ENCODE results near the gene SRA1. TPM values are rescaled to one million over a fixed set of nuclear protein-coding genes. Genes with fewer than 3 reads are reported as not detected.
A peak's percentile ranks its signal among the peaks of the same experiment; 100 is the strongest.
"Not testable (repeated sequence)": the region's sequence is repeated elsewhere in the genome, so short reads cannot be mapped to it uniquely, and the experiment has no call there.

SRA1 gene
- 27.4 TPM for total RNA-seq
- long read RNA-seq, transcript SRA1-201 (5 exons, 2,107 nt): major isoform, 55 of 66 reads
- long read RNA-seq, transcript SRA1-205 (4 exons, 1,466 nt): minor isoform, 8 of 66 reads
- long read RNA-seq, partial matches to known transcripts: 1 of 66 reads
- long read RNA-seq, other reads (novel, unspliced or antisense): 1 of 66 reads

DNA sequence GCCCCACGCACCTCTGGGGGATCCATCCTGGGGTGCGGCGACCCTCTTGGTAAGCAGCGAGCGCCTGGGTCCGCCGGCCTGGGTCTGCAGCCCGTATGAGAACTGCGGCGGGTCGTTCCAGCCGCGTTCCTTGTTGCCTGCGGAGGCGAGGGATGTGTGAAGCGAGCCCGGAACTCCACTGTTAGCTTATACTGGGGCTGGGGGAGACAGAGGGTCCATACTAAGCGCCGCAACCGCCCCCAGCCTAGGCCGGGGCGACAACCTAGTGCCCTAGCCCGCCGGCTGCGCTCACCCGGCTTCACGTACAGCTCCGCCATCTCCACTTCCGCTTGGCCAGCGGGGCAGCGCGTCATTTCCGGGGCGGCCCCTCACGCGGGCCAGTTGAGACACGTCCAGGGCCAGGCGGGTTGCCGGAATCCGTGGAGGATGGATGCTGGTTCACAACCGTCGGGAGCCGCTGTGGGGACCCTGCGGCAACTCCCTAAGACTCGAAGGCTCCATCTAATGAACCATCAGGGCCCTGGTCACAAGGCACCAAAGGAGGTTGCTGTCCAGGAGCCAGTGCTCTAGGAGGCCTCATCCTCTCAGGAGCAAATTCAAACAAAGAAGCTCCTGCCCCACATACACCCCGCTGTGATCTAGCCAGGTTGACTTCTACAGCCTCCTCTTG is at the start of gene SRA1:
Gene SRA1, minus strand, starts transcription at position 338 of the 670 bp plus-strand sequence. Its CDS starts 21 bp downstream, at position 317.
- DNase-seq (peak; percentile 97), ATAC-seq (peak; percentile 95)
- intact Hi-C loops (cut with micrococcal nuclease): no loop called here

DNA sequence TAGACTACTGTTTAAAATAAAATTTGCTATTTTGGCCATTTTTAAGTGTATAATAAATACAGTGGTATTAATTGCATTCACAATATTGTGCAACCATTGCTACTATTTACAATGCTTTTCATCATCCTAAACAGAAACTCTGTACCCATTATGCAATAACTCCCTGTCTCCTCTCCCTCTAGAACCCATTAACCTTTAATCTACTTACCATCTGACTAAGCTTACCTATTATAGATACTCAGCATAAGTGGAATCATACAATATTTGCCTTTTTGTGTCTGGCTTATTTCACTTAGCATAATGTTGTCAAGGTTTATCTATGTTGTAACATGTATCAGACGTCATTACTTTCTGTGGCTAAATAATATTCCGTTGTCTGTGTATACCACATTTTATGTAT is 49.8 kb upstream of the SRA1 start:
- intact Hi-C loops (cut with micrococcal nuclease): no loop called here
- no peak for ATAC-seq
- no peak for DNase-seq

DNA sequence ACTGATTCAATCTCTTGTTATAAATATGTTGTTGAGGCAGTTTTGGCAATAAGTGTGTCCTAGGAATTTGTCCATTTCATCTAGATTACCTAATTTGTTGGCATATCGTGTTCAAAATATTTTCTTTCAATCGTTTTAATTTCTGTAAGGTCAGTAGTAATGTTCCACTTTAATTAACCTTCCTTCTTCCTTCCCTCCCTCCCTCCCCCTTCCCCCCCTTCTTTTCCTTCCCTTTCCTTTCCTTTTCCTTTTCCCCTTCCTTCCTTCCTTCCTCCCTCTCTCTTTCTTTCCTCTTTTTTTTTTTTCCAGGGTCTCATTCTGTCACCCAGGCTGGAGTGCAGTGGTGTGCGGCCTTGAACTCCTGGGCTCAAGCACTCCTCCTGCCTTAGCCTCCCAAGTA is 48.6 kb upstream of the SRA1 start:
- DNase-seq: no peak
- intact Hi-C loops (cut with micrococcal nuclease): no loop called here
- no peak for ATAC-seq

DNA sequence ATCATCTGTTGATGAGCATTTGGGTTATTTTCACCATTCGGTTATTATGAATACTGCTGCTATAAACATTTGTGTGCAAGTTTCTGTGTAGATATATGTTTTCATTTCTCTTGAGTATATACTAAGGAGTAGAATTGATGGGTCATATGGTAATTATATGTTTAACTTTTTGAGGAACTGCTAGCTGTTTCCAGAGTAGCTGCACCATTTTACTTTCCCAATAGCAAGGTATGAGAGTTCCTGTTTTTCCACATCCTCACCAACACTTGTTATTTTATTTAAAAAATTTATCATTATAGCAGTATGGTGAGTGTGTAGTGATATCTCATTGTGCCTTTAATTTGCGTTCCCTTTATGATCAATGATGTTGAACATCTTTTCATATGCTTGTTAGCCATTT is 46.5 kb upstream of the SRA1 start:
- intact Hi-C loops (cut with micrococcal nuclease): no loop called here
- ATAC-seq (no peak), DNase-seq (no peak)

DNA sequence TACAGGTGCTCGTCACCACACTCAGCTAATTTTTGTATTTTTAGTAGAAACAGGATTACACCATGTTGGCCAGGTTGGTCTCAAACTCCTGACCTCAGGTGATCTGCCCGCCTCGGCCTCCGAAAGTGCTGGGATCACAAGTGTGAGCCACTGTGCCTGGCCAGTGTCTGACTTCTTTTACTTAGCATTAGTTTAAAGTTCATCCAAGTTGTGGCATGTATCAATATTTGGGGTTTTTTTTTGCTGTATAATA is 46.1 kb upstream of the SRA1 start:
- DNase-seq; intact Hi-C loops (cut with micrococcal nuclease); ATAC-seq: not testable (repeated sequence)

DNA sequence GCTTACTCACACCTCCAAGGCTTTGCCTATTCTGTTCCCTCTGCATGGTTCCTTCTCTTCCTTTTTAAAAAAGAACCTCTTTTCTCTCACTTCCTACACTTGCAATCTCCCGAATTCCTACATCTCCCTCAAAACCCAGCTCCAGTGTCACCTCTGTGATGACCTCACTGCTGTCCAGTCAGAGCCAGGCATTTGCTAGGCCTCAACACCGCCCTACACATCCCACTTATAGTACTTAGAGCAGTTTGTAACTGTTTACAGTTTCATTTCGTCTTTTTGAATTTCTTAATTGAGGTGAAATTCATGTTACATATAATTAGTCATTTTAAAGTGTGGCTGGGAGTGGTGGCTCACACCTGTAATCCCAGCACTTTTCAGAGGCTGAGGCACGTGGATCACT is 44.9 kb upstream of the SRA1 start:
- DNase-seq: no peak
- ATAC-seq: peak; percentile 37
- intact Hi-C loops (cut with micrococcal nuclease): no loop called here

DNA sequence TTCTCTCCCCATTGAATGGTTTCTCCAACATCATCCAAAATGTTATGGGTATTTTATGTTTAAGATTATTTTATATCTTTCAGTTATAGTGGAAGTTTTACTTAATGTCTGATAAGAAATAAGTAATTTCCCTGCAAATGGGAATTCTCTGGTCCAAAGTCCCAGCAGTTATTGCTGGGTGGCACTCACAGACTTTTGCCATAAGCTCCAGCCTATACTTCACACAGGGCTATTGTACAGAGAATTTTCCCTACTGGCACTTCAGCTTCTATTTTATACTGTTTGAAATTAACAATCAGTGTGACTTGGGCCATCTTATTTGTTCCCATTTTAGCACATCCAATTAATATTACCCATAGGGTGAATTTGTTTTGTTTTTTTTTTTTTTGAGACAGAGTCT is 42.8 kb upstream of the SRA1 start:
- no peak for DNase-seq
- intact Hi-C loops (cut with micrococcal nuclease): no loop called here
- ATAC-seq: no peak

DNA sequence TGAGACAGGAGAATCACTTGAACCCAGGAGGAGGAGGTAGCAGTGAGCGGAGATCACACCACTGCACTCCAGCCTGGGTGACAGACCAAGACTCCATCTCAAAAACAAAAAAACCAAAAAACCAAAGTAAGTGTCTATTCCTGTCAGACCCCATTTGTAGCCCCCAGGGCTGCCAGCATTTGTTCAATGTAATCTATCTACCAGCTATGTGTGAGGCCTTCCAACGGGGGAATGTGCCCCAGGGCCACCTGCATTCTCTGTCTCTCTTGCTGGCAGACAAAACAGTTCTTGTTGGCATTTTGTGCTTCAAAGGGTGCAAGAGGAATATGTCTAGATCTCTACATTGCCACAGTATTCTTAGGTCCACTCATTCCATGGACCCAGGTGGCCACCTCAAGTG is 41.6 kb upstream of the SRA1 start:
- no peak for ATAC-seq
- intact Hi-C loops (cut with micrococcal nuclease): no loop called here
- no peak for DNase-seq

DNA sequence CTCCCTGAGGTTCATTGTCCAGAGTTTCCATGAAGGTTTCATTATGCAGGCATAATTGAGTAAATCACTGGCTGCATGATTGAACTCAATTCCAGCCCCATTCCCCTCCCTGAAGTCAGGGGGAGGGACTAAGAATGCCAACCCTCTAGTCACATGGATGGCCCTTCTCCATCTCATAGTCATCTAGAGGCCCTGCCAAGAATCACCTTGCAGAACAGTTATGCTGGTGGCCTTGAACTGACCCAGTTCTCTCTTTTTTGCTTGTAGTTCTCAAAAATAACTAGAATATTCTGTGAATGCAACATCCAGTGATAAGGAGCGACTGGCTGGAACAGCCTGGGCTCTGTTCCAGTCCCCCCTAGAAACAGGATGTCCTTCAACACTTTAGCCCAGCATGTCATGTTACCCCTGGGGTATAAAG is 39.1 kb upstream of the SRA1 start:
- DNase-seq: no peak
- intact Hi-C loops (cut with micrococcal nuclease): no loop called here
- peak; percentile 75 for ATAC-seq

DNA sequence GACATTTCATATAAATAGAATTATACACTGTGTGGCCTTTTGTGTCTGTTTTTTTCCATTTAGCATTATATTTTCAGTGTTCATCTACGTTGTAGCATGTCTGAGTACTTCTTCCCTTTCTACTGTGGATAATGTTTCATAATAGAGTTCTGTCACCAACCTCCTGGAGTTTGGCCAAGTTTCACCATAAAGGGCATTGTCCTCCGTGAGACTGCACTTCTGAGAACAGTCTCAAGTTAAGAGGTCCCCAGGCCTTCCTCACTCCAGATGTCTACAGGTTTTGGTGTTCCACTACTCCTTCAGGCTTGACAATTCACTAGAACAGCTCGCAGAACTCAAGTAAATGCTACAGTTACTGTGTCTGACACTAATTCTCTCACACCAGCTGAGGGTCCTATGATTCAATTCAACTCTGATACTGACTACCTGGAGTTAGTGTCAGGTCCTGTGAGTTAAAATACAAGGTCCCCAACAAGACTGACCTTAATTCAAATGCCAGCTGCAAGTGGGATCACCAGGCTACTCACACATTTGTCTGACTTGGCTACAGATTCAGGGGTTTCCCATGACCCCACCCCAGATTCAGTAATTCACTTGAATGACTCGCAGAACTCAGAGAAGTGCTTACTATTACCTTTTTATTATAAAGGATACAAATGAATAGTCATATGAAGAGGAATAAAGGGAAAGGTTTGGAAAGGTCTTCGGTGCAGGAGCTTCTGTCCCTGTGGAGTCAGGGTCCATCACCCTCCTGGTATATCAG is 38.4 kb upstream of the SRA1 start:
- intact Hi-C loops (cut with micrococcal nuclease): no loop called here
- ATAC-seq: peak; percentile 82
- DNase-seq: no peak

DNA sequence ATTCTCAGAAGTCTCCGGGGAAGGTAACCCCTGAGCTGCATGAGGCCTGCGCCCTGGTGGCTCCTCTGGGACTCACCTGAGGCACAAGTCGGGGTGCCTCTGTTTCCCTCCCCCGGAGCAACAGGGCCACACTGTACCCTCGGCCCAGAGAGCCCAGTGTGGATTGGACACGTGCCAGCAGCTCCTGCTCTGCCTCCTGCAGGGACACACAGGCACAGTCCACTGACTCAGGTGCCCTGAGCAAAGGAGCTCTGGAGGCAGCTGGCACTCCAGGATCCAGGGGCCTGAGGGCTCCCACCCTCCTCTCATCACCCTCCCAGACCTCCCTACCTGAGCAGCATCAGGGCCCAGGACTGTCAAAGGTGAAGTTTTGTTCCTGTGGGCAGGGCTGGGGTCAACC is 36.9 kb upstream of the SRA1 start:
- intact Hi-C loops (cut with micrococcal nuclease): no loop called here
- no peak for ATAC-seq
- no peak for DNase-seq

DNA sequence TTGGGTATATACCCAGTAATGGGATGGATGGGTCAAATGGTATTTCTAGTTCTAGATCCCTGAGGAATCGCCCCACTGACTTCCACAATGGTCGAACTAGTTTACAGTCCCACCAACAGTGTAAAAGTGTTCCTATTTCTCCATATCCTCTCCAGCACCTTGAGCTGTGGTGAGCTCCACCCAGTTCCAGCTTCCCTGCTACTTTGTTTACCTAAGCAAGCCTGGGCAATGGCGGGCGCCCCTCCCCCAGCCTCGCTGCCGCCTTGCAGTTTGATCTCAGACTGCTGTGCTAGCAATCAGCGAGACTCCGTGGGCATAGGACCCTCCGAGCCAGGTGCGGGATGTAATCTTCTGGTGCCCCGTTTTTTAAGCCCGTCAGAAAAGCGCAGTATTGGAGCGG is 35.8 kb upstream of the SRA1 start:
- DNase-seq; intact Hi-C loops (cut with micrococcal nuclease); ATAC-seq: not testable (repeated sequence)

DNA sequence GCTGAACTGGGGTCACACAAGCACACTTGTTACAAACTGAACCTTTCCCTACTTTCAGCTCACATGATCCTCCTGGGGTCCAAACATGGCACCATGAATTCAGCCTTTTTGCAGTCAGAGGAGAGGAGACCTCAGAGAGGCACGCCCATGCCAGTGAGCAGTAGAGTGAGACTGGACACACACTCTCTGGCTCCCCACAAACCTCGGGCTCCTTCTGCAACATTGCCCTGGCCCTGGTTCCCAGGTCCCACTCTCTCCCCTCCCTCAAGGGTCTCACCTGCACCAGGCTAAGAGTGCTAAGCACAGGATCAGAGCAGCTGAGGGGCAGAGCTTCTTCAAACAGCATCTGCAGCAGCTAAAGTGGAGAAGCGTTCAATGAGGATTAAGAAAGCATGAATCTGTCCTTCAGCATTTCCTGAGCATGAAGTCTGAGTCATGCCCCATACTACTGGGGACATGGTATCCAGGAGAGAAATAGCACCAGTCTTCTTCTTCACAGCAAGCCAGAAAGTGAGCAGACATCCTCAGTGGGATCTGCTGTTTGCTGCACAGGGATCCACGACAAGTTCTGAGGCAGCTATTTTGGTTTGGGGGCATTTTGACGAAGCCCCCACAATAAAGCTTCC is 34.6 kb upstream of the SRA1 start:
- ATAC-seq (no peak), DNase-seq (no peak)

DNA sequence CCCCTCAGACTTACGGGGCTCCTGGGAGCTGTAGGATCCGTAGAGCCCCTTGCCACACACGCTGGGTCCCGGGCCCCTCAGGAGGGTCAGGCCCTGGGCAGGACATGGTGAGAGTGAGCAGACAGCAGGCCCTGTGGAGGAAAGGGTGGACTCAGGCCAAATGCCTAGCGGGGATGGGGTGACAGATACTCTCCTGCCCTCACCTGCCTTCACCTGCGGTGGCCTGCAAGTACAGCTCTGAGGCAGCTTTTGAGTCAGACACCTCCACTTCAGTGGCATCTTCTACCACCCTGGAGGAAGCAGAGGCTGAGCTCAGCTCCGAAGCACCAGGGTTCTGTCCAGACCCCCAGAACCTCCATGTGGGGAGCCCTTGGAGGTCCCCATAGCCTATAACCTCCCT is 33.6 kb upstream of the SRA1 start:
- no peak for ATAC-seq

More for the DNA sequence above, 34.6 kb upstream of the SRA1 start:
- intact Hi-C loops (cut with micrococcal nuclease): no loop called here

DNA sequence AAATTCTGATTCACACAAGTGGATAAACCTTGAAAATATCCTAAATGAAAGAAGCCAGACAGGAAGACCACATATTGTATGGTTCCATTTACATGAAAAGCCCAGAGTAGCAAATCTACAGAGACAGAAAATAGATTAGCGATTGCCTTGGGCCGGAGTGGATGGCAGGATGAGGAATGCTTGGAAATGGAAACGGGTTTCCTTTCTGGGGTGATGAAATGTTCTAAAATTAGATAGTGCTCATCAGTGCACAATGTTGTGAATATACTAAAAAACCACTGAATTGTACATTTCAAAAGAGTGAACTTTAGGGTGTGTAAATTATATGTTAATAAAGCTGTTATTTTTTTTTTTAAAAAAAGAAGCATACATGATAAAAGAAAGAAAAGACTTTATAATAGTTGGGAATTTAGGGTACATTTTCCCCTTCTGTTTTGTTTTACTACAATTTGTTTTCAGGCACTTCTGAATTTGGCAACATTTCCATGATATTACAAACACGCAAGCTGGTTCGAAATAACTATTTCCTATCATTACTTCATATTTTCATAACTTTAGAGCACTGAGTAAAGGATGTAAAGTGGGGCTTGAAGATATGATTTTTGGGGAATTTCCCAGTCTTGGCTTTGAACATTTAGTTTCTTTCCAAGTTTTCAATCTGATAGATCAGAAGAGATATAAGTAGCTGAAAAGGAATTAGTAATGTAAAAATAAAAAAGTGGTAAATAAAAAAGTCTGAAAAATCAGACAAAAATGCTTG is 31.2 kb upstream of the SRA1 start:
- DNase-seq (no peak), ATAC-seq (peak; percentile 71)
- intact Hi-C loops (cut with micrococcal nuclease): no loop called here

More for the DNA sequence above, 33.6 kb upstream of the SRA1 start:
- DNase-seq: no peak
- intact Hi-C loops (cut with micrococcal nuclease): no loop called here

DNA sequence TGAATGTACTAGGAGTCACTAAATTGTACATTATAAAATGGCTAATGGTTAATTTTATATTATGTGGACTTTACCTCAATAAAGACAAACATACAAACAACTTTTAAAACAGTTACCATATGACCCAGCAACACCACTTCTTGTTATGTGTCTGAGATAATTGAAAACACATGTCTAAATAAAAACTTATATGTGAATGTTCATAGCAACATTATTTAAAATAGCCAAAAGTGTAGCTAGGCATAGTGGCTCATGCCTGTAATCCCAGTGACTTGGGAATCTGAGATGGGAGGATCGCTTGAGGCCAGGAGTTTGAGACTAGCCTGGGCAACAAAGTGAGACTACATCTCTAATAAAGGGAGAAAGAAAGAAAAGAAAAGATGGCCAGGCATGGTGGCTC is 30.2 kb upstream of the SRA1 start:
- DNase-seq (no peak), ATAC-seq (no peak)
- intact Hi-C loops (cut with micrococcal nuclease): no loop called here

DNA sequence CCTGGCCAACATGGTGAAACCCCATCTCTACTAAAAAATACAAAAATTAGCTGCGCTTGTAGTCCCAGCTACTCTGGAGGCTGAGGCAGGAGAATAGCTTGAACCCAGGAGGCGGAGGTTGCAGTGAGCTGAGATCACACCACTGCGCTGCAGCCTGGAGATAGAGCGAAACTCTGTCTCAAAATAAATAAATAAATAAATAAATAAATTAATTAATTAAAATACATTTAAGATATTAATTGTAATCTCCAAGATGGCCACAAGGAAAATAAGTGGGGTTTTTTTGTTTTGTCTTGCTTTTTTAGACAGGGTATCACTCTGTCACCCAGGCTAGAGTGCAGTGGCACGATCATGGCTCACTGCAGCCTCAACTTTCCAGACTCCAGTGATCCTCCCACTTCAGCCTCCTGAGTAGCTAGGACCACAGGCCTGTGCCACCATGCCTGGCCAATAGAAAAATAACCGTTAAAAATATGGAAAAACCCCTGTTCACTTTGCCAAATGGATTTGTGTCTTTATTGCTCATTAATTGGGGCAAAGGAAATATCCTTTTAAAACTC is 22.0 kb upstream of the SRA1 start:
- ATAC-seq, DNase-seq: not testable (repeated sequence)
- intact Hi-C loops (cut with micrococcal nuclease): loop anchor here (10.0 kb wide), 1 partner anchor 56 kb away; the partner anchor contains the start of genes CD14 and TMCO6

DNA sequence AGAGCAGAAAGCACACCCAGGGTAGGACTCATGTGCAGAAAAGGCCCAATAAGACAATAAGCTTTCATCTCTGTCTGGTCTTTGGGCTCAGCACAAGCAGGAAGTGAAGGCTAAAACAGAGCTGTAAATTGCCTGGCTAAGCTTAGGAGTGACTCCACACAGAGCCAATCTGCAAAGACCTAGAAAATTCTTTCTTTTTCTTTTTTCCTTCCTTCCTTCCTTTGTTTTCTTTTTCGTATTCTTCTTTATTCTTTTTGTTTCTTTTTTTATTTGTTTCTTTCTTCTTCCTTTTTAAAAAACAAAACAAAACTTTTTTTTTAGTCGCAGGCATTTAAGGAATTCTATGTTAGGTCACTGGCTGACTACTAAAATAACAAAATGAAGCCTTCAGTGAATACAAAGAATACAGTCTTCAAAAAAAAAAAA is 19.5 kb upstream of the SRA1 start:
- DNase-seq (no peak), ATAC-seq (peak; percentile 42)
- intact Hi-C loops (cut with micrococcal nuclease): loop anchor here (10.0 kb wide), 1 partner anchor 58 kb away; the partner anchor contains the start of genes CD14 and TMCO6

DNA sequence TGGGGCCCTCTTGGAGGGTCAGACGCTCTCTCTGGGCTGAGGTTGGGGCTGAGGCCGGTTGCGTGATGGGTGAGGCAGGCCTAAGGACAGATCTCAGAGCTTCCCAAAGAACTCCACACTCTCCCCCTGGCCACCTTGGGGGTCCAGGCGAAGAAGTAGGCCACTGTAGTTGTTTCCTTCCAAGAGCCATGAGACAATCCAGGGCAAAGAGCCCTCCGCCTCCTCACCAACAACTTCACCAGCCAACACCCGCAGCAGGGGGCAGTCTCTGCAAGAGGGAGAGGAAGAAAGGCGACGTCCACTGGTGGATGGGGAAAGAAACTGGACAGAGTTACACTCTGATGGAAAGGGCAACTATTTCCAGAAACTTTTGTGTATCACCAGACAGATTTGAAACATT is 18.0 kb upstream of the SRA1 start:
- DNase-seq (peak; percentile 65), ATAC-seq (peak; percentile 57)
- intact Hi-C loops (cut with micrococcal nuclease): loop anchor here (10.0 kb wide), 1 partner anchor 59 kb away; the partner anchor contains the start of genes CD14 and TMCO6
